Lower lobe of right lung (tissue), 2 donors: Measurements from ENCODE around the gene HES5. TPM values are rescaled to one million over a fixed set of nuclear protein-coding genes. Genes with fewer than 3 reads are reported as not detected.

Source experiments
- ATAC-seq, 2 donors: fragments of 200-7000 bp; cut with Tn5 transposase; one replicate each; pipeline ENCODE4 v1.9.1; 2020 to 2022; ENCODE audit warnings: mild to moderate bottlenecking in 2 of 2, moderate library complexity in 2 of 2
- DNase-seq: peaks from one replicate; pipeline ENCODE4 v3.0.0-alpha.2; 2020
- H3K27ac ChIP-seq: fragments of 200-600 bp; one replicate; pipeline ENCODE4 v1.8.0; 2022
- H3K27me3 ChIP-seq: fragments of 200-600 bp; one replicate; pipeline ENCODE4 v1.8.0; 2022; ENCODE audit warnings: low read depth
- H3K36me3 ChIP-seq: fragments of 200-600 bp; one replicate; pipeline ENCODE4 v1.8.0; 2022; ENCODE audit warnings: mild to moderate bottlenecking
- H3K4me1 ChIP-seq: fragments of 200-600 bp; one replicate; pipeline ENCODE4 v1.8.0; 2022
- H3K4me3 ChIP-seq: fragments of 200-600 bp; one replicate; pipeline ENCODE4 v1.8.0; 2022; ENCODE audit warnings: mild to moderate bottlenecking
- H3K9me3 ChIP-seq: fragments of 200-600 bp; one replicate; pipeline ENCODE4 v1.8.0; 2022
- intact Hi-C: fragments of 100-400 bp; cut with DNase I; formaldehyde crosslinking; loops from one replicate; pipeline ENCODE4 v1.11.0; 2022
- total RNA-seq: library from RNA; stranded (reverse); fragmentation: NEBNext Ultra II Directional; extraction: Animal tissue kit (Norgen Biotek cat#: 25700); gene quantifications from one replicate; pipeline ENCODE4 v1.2.1, GENCODE V29; 2021
- TF ChIP-seq, protein P1 (sequence below): fragments of 200-600 bp; IDR thresholded peaks from one replicate; pipeline ENCODE4 v1.8.0; 2022; ENCODE audit warnings: antibody characterized with exemption, mild to moderate bottlenecking
- donor health status: DM: no; HTN: yes; CAD: no; lungs with severe emphysema.

Gene HES5
- total RNA-seq, 1 donor from 2014 or later, result 1.5 TPM

DNA sequence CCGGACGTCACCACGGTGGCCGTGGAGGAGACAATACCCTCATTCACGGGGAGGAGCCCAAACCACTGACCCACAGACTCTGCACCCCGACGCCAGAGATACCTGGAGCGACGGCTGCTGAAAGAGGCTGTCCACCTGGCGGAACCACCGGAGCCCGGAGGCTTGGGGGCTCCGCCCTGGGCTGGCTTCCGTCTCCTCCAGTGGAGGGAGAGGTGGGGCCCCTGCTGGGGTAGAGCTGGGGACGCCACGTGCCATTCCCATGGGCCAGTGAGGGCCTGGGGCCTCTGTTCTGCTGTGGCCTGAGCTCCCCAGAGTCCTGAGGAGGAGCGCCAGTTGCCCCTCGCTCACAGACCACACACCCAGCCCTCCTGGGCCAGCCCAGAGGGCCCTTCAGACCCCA, 33.1 kb upstream of the HES5 start:
- TF ChIP-seq, protein P1, sequence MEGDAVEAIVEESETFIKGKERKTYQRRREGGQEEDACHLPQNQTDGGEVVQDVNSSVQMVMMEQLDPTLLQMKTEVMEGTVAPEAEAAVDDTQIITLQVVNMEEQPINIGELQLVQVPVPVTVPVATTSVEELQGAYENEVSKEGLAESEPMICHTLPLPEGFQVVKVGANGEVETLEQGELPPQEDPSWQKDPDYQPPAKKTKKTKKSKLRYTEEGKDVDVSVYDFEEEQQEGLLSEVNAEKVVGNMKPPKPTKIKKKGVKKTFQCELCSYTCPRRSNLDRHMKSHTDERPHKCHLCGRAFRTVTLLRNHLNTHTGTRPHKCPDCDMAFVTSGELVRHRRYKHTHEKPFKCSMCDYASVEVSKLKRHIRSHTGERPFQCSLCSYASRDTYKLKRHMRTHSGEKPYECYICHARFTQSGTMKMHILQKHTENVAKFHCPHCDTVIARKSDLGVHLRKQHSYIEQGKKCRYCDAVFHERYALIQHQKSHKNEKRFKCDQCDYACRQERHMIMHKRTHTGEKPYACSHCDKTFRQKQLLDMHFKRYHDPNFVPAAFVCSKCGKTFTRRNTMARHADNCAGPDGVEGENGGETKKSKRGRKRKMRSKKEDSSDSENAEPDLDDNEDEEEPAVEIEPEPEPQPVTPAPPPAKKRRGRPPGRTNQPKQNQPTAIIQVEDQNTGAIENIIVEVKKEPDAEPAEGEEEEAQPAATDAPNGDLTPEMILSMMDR, result no peak
- no peaks in the 10 kb centered on the region for H3K27me3 ChIP-seq
- no peaks in the 10 kb centered on the region for H3K9me3 ChIP-seq
- no peak overlapping the region for H3K27ac ChIP-seq
- no peak for DNase-seq
- intact Hi-C loops, result no loop called here
- no peak overlapping the region for H3K4me3 ChIP-seq
- peaks cover 58% of the 10 kb centered on the region for H3K36me3 ChIP-seq
- H3K4me1 ChIP-seq, result peaks cover 14% of the 10 kb centered on the region
- no peak for ATAC-seq

DNA sequence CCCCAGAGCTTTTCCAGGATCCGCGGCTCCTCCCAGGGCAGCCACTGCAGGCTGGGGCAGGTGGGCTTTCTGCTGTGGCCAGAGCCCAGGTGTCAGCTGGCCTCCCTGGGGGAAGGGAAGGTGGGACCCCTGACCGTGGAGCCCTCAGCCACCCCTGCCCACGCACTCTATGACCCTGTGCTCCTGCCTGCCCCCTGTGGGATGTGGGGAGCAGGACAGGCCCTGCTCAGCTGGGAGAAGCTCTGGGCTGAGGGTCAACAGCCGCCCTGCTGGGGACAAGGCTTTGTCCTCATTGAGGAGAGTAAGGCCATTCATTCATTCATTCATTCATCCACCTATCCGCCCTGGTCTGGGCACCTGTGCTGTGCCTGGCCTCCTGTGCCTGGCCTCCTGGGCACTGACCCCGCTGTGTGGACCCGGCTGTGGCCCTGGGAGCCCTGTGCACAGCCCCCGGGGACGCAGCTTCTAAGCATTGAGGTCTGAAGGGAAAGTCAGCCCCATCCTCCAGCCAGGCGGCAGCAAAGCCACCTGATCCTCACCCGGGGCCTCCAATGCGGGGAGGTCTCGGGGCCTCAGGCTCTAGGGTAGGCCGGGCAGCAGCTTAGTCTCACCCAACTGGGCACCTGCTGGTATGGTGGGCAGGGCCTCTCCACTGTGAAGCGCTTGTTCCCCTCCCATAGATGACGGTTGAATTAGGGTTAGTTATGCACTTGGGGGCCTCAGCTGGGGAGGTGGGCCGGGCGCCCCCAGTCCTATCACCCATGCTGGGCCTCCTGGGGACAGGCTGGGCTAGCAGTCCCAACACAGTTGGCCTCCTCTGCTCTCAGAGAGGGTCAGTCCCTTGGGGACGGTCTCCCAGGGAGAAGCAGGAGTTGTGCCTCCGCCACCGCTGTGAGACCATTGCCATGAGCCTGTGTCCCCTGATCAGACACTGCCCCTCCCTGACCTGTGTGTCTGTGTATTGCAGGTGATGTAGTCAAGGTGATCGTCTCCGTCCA, 32.1 kb upstream of the HES5 start:
- H3K27ac ChIP-seq, result no peak overlapping the region
- TF ChIP-seq, protein P1, result peak; percentile 47
- peaks cover 24% of the 10 kb centered on the region for H3K4me1 ChIP-seq
- ATAC-seq (peak in 1 of 2 donors; percentile 18), DNase-seq (no peak)
- no peak overlapping the region for H3K4me3 ChIP-seq
- no peaks in the 10 kb centered on the region for H3K9me3 ChIP-seq
- H3K27me3 ChIP-seq, result no peaks in the 10 kb centered on the region
- H3K36me3 ChIP-seq, result peaks cover 67% of the 10 kb centered on the region
- intact Hi-C loops, result no loop called here

DNA sequence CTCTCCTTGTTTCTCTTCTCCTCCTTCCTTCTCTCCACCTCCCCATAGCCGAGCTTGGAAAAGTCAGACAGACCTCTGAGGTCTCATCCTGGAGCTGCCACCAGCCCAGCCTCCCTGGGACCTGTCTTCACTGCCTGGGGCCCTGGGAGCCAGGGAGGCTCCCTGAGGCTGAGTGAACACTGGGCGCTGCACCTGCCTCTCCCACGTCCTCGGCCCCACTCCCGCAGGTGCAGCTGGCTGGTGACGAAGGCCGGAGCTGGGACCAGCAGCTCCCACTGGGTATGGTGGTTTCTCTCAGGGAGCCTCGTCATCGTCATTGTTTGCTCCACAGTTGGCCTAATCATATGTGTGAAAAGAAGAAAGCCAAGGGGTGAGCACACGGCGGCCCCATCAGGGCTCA, 31.4 kb upstream of the HES5 start:
- intact Hi-C loops, result no loop called here
- DNase-seq, result no peak
- Histone ChIP-seq H3K4me1 (peaks cover 27% of the 10 kb centered on the region), H3K9me3 (no peaks in the 10 kb centered on the region), H3K36me3 (peaks cover 67% of the 10 kb centered on the region), H3K27me3 (no peaks in the 10 kb centered on the region), H3K27ac (no peak overlapping the region), H3K4me3 (no peak overlapping the region)
- no peak for ATAC-seq
- TF ChIP-seq, protein P1, result no peak

DNA sequence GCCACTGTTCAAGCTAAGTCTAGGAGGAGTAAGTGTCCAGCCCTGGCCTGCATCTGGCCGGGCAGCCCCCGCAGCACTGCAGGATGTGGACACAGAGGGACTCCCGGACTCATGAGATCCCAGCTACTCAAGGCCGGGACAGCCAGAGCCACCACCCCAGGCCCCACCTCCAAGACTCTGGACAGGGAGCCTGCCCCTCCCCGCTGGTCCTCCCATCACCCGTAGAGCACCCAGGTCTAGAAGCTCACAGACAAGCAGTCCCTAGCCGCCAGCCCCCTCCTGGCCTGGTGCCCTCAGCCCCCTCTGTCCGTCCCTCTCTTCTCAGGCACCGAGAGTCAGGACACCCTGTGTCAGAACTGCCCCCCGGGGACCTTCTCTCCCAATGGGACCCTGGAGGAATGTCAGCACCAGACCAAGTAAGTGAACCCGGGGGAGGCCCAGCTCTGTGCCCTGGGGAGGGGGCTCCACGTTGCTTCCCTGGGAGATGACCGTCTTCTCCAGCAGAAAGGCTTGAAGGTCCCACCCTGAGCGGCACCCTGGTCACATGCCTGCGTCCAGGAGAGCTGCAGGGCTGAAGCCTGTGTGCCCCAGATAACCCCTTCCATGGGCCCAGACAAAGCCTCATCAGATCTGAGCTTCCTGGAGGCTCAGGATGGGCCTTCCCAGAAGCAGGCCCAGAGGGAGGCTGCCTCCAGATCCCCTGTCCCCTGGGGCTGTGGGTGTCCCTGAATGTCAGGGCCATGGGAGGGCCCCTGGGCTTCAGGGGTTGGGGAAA, 30.4 kb upstream of the HES5 start:
- ATAC-seq (no peak), DNase-seq (no peak)
- Histone ChIP-seq H3K36me3 (peaks cover 67% of the 10 kb centered on the region), H3K27ac (peak overlapping the region; percentile 6), H3K9me3 (no peaks in the 10 kb centered on the region), H3K4me1 (peaks cover 31% of the 10 kb centered on the region), H3K27me3 (no peaks in the 10 kb centered on the region), H3K4me3 (no peak overlapping the region)
- intact Hi-C loops, result no loop called here
- TF ChIP-seq, protein P1, result no peak

DNA sequence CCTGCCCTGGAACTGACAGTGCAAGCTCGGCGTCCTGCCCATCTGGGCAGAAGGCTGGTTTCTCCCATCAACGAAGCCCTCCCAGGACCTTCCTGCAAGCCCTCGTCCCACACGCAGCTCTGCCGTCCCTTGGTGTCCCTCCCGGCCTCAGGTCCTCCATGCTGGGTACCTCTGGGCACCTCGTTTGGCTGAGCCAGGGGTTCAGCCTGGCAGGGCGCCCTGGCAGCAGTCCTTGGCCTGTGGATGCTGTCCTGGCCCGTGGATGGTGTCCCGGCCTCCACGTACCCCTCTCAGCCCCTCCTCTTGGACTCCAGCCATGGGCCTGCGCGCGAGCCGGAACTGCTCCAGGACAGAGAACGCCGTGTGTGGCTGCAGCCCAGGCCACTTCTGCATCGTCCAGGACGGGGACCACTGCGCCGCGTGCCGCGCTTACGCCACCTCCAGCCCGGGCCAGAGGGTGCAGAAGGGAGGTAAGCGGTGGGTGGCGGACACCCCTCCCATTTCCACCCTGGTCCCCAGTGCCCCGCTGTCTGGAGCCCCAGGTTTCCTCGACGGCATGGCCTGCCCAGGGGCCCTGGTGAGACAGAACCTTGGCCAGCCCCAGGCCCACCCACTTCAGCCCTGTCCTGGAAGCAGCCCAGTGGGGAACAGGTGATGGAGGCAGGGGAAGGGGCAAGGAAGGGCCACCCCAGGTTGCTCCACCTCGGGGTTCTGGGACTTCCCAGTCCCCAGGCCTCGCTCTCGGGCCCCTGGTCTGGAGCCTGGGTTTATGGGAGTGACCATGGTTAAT, 29.6 kb upstream of the HES5 start:
- Histone ChIP-seq H3K27me3 (no peaks in the 10 kb centered on the region), H3K36me3 (peaks cover 67% of the 10 kb centered on the region), H3K27ac (peak overlapping the region; percentile 6), H3K4me1 (peaks cover 39% of the 10 kb centered on the region), H3K9me3 (no peaks in the 10 kb centered on the region), H3K4me3 (no peak overlapping the region)
- ATAC-seq (no peak), DNase-seq (peak; percentile 45)
- TF ChIP-seq, protein P1, result no peak
- intact Hi-C loops, result no loop called here
